Measurements from ENCODE around the gene MAP3K10. TPM values are rescaled to one million over a fixed set of nuclear protein-coding genes. Genes with fewer than 3 reads are reported as not detected.

MAP3K10 gene
- total RNA-seq, 1 experiment from 2014 or later = 255 TPM

DNA sequence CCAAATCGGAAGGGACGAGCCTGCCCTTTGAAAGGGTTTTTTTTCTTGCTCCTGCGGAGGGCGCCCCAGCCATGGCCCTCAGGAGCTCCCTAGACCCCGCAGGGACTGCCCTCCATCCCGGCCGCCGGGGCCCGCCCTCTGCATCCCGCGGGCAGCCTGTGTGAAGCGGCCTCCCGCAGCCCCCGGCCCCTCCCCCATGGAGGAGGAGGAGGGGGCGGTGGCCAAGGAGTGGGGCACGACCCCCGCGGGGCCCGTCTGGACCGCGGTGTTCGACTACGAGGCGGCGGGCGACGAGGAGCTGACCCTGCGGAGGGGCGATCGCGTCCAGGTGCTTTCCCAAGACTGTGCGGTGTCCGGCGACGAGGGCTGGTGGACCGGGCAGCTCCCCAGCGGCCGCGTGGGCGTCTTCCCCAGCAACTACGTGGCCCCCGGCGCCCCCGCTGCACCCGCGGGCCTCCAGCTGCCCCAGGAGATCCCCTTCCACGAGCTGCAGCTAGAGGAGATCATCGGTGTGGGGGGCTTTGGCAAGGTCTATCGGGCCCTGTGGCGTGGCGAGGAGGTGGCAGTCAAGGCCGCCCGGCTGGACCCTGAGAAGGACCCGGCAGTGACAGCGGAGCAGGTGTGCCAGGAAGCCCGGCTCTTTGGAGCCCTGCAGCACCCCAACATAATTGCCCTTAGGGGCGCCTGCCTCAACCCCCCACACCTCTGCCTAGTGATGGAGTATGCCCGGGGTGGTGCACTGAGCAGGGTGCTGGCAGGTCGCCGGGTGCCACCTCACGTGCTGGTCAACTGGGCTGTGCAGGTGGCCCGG is 815 bp downstream of the MAP3K10 start:
- intact Hi-C loops (cut with micrococcal nuclease; ENCODE audit: unreplicated experiment) = loop anchor here (2.0 kb wide), 1 partner anchor 27 kb away; no protein-coding TSS in a partner anchor

DNA sequence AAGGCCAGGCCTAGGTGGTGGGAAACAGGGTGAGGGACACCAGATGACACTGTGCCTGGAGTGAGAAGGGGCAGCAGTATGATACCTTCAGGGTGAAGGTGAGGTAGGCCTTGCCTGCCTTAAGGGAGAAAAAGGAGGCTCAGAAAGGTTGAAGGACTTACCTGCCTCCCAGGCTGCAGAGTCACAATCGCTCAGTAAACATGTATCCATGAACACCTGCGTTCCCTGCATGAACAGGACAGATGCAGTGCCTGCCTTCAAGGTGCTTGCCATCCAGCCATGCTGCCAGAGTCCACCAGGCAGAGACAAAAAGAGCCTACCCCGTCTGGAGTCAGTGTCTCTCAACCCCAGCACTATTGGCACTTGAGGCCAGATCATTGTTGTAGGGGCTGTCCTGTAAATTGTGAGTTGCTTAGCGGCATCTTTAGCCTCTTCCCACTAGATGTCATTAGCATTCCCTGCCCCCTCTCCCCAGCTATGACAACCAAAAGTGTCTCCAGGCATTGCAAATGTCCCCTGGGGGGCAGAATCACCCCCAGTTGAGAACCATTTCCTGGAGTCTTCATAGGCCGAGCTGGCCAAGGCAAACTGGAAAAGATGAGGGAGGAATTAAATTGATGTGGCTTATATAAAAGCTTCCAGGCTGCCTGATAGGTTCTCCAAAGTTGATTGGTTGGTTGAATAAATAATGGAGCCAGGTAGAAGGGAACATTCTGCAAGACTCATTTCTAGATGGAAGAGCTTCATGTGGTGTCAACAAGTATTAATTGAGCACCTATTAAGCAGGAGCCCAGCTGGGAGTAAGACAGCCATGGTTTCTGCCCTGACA is 1.7 kb downstream of the MAP3K10 start:
- ChIA-PET POLR2A (interaction anchor here (0.6 to 1.1 kb wide), 8 partner anchors 9 to 757 kb away, joined by 3 to 6 read pairs (median 4); partner anchors contain the start of genes DYRK1B and RPS16), CTCF (interaction anchor here (0.5 to 1.7 kb wide), 10 partner anchors 7 to 1551 kb away, joined by 3 to 7 read pairs (median 4); partner anchors contain the start of gene TTC9B)
- TF ChIP-seq POLR2AphosphoS5 (IDR thresholded peaks at IDR 0.05; ENCODE audit: low read depth, low read length) = no peak
- no peak for TF ChIP-seq SIN3A (IDR thresholded peaks at IDR 0.05; ENCODE audit: borderline replicate concordance, insufficient read depth, low read depth, low read length)
- TF ChIP-seq, protein P1, sequence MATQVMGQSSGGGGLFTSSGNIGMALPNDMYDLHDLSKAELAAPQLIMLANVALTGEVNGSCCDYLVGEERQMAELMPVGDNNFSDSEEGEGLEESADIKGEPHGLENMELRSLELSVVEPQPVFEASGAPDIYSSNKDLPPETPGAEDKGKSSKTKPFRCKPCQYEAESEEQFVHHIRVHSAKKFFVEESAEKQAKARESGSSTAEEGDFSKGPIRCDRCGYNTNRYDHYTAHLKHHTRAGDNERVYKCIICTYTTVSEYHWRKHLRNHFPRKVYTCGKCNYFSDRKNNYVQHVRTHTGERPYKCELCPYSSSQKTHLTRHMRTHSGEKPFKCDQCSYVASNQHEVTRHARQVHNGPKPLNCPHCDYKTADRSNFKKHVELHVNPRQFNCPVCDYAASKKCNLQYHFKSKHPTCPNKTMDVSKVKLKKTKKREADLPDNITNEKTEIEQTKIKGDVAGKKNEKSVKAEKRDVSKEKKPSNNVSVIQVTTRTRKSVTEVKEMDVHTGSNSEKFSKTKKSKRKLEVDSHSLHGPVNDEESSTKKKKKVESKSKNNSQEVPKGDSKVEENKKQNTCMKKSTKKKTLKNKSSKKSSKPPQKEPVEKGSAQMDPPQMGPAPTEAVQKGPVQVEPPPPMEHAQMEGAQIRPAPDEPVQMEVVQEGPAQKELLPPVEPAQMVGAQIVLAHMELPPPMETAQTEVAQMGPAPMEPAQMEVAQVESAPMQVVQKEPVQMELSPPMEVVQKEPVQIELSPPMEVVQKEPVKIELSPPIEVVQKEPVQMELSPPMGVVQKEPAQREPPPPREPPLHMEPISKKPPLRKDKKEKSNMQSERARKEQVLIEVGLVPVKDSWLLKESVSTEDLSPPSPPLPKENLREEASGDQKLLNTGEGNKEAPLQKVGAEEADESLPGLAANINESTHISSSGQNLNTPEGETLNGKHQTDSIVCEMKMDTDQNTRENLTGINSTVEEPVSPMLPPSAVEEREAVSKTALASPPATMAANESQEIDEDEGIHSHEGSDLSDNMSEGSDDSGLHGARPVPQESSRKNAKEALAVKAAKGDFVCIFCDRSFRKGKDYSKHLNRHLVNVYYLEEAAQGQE (IDR thresholded peaks at IDR 0.05; ENCODE audit: insufficient read depth in 1 of 2, low read depth in 2 of 2, low read length in 1 of 2) = no peak
- TF ChIP-seq, protein P2, sequence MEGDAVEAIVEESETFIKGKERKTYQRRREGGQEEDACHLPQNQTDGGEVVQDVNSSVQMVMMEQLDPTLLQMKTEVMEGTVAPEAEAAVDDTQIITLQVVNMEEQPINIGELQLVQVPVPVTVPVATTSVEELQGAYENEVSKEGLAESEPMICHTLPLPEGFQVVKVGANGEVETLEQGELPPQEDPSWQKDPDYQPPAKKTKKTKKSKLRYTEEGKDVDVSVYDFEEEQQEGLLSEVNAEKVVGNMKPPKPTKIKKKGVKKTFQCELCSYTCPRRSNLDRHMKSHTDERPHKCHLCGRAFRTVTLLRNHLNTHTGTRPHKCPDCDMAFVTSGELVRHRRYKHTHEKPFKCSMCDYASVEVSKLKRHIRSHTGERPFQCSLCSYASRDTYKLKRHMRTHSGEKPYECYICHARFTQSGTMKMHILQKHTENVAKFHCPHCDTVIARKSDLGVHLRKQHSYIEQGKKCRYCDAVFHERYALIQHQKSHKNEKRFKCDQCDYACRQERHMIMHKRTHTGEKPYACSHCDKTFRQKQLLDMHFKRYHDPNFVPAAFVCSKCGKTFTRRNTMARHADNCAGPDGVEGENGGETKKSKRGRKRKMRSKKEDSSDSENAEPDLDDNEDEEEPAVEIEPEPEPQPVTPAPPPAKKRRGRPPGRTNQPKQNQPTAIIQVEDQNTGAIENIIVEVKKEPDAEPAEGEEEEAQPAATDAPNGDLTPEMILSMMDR (IDR thresholded peaks at IDR 0.05) = no peak
- no peak for TF ChIP-seq TCF7L2 (IDR thresholded peaks at IDR 0.05; ENCODE audit: low read depth, low read length)
- no peak for DNase-seq (ENCODE audit: low read depth, low spot score)
- Histone ChIP-seq H3K4me3 (ENCODE audit: low read depth in 2 of 2, low read length in 2 of 2) (peak overlapping the region in 1 of 2 experiments; percentile 57; a peak in 2 of 4 replicates), H3K27me3 (ENCODE audit: control insufficient read depth, insufficient read depth, low read length) (peaks cover 6% of the 10 kb centered on the region; the same call in 1 of the 2 replicates), H3K27ac (ENCODE audit: low read length) (no peak overlapping the region; the same call in 1 of the 2 replicates), H3K9me3 (ENCODE audit: control insufficient read depth, insufficient read depth, low read depth, low read length) (no peaks in the 10 kb centered on the region), H3K4me1 (ENCODE audit: control insufficient read depth, insufficient read depth, low read length) (peaks cover 23% of the 10 kb centered on the region), H3K36me3 (ENCODE audit: control insufficient read depth, insufficient read depth, low read length) (no peaks in the 10 kb centered on the region)
- in situ Hi-C loops (cut with HindIII; ENCODE audit: low pct_unique_long_range_greater_than_20kb, low sequenced_read_pairs) (loop anchor here (5.0 kb wide), 4 partner anchors 34 to 411 kb away; partner anchors contain the start of genes CCNP and ZNF780A), intact Hi-C loops (cut with micrococcal nuclease; ENCODE audit: unreplicated experiment) (no loop called here)
- no TSS peak for BruUV-seq (replicated peaks)
- no peak for ATAC-seq

More for the DNA sequence above, 815 bp downstream of the MAP3K10 start:
- TF ChIP-seq TCF7L2 (IDR thresholded peaks at IDR 0.05; ENCODE audit: low read depth, low read length) (no peak), SIN3A (IDR thresholded peaks at IDR 0.05; ENCODE audit: borderline replicate concordance, insufficient read depth, low read depth, low read length) (no peak), POLR2AphosphoS5 (IDR thresholded peaks at IDR 0.05; ENCODE audit: low read depth, low read length) (no peak)
- TF ChIP-seq, protein P2 (IDR thresholded peaks at IDR 0.05) = no peak
- TF ChIP-seq, protein P1 (IDR thresholded peaks at IDR 0.05; ENCODE audit: insufficient read depth in 1 of 2, low read depth in 2 of 2, low read length in 1 of 2) = no peak
- in situ Hi-C loops (cut with HindIII; ENCODE audit: low pct_unique_long_range_greater_than_20kb, low sequenced_read_pairs) = loop anchor here (5.0 kb wide), 4 partner anchors 35 to 410 kb away; partner anchors contain the start of genes CCNP and ZNF780A
- ChIA-PET CTCF (interaction anchor here (0.5 to 3.2 kb wide), 21 partner anchors 8 to 557 kb away, joined by 3 to 43 read pairs (median 6); partner anchors contain the start of gene TTC9B), POLR2A (interaction anchor here (0.6 to 3.5 kb wide), 8 partner anchors 9 to 416 kb away, joined by 3 to 41 read pairs (median 6); no protein-coding TSS in a partner anchor)
- peaks cover 9% of the 10 kb centered on the region for H3K27me3 ChIP-seq (ENCODE audit: control insufficient read depth, insufficient read depth, low read length)
- ATAC-seq (peak; percentile 52), DNase-seq (ENCODE audit: low read depth, low spot score) (no peak)
- peak overlapping the region; percentile 36 to 57 for H3K4me3 ChIP-seq (ENCODE audit: low read depth in 2 of 2, low read length in 2 of 2)
- BruUV-seq (replicated peaks) = no TSS peak
- peaks cover 23% of the 10 kb centered on the region for H3K4me1 ChIP-seq (ENCODE audit: control insufficient read depth, insufficient read depth, low read length)
- H3K27ac ChIP-seq (ENCODE audit: low read length) = peak overlapping the region; percentile 2; the same call in 1 of the 2 replicates
- no peaks in the 10 kb centered on the region for H3K9me3 ChIP-seq (ENCODE audit: control insufficient read depth, insufficient read depth, low read depth, low read length)
- H3K36me3 ChIP-seq (ENCODE audit: control insufficient read depth, insufficient read depth, low read length) = no peaks in the 10 kb centered on the region

All from Panc1 (cell line).